Measurements from ENCODE around the gene TERT.
A peak's percentile ranks its signal among the peaks of the same experiment; 100 is the strongest.

TERT gene

DNA sequence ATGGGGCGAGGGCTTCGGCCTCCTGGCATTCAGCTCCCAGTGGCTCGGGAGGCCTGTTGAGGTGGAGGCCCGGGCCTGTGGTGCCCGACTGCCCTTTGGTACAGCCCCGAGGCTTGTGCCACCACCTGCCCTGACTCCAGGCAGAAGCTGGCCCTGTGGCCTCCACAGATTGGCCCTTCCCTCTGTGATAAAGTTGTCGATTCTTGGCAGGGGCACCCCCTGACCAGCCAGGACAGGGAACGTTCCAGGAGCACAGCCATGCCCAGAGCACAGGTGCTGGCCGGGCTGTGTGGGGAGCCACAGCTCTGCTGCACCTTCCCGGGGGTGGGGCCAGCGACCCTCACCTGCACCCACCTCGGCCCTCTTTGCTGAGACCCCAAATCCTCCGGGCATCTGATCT lies 37.0 kb downstream of the TERT start:
- TF ChIP-seq, protein P1, sequence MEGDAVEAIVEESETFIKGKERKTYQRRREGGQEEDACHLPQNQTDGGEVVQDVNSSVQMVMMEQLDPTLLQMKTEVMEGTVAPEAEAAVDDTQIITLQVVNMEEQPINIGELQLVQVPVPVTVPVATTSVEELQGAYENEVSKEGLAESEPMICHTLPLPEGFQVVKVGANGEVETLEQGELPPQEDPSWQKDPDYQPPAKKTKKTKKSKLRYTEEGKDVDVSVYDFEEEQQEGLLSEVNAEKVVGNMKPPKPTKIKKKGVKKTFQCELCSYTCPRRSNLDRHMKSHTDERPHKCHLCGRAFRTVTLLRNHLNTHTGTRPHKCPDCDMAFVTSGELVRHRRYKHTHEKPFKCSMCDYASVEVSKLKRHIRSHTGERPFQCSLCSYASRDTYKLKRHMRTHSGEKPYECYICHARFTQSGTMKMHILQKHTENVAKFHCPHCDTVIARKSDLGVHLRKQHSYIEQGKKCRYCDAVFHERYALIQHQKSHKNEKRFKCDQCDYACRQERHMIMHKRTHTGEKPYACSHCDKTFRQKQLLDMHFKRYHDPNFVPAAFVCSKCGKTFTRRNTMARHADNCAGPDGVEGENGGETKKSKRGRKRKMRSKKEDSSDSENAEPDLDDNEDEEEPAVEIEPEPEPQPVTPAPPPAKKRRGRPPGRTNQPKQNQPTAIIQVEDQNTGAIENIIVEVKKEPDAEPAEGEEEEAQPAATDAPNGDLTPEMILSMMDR (IDR thresholded peaks at IDR 0.05; ENCODE audit: extremely low read depth, insufficient read depth, missing control alignments), result no peak
- in situ Hi-C loops (cut with MboI; ENCODE audit: low pct_unique_long_range_greater_than_20kb, low sequenced_read_pairs, unreplicated experiment), result no loop called here
- no peak for DNase-seq (ENCODE audit: low spot score)

DNA sequence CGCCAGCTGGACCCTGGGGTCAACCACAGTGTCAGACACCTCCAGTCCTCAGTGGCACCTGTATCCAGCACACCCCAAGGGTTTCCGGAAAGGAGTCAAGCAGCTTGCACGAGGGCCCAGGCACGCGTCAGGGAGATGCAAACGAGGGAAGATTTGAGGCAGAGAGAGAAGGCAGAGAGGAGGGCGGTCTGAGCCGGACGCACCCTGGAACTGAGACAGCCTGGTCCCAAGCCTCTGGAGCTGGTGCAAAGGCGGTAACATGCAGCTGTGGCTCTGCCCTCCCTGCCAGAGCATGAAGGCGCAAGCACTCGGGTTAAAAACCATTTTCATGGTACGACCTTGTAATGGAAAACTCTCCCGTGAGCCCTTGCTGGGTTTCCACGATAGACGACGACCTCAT lies 37.5 kb downstream of the TERT start:
- TF ChIP-seq, protein P1 (IDR thresholded peaks at IDR 0.05; ENCODE audit: extremely low read depth, insufficient read depth, missing control alignments), result no peak
- in situ Hi-C loops (cut with MboI; ENCODE audit: low pct_unique_long_range_greater_than_20kb, low sequenced_read_pairs, unreplicated experiment), result no loop called here
- no peak for DNase-seq (ENCODE audit: low spot score)

DNA sequence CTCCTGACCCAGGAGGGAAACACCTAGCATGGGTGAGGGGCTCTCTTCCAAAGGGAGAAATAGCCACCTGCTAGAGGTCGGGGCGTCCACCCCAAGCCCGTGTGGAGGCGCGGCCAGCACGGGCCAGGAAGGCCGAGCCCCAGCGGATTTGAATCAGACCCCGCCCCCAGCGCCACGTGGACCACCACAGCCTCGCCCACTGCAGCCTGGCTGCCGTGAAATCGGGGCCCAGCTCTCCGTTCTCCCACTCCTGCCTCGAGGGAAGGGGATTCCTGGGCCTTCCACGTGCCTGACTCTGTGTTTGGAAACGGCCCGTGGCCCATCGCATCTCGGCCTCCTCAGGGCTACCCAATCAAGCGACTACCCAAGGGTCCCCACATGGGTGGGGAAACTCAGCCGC lies 38.1 kb downstream of the TERT start:
- TF ChIP-seq, protein P1 (IDR thresholded peaks at IDR 0.05; ENCODE audit: extremely low read depth, insufficient read depth, missing control alignments), result no peak
- no peak for DNase-seq (ENCODE audit: low spot score)

DNA sequence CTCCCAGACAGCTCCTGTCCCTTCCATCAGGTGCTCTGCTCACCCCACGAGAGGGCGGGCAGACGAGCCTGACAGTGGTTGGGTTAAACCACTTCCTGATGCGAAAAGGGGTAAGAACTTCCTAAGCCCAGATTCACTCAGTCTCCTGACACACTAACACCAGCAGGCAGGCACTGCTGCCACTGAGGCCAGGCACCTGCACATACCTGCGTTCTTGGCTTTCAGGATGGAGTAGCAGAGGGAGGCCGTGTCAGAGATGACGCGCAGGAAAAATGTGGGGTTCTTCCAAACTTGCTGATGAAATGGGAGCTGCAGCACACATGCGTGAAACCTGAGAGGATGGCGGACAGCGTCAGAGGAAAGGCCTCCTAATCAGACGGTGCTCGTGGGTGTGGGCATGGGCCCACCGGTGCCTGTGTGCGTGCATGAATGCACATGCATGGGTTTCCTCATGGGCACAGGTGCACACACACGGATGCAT lies 39.7 kb downstream of the TERT start:
- in situ Hi-C loops (cut with MboI; ENCODE audit: low pct_unique_long_range_greater_than_20kb, low sequenced_read_pairs, unreplicated experiment), result no loop called here
- TF ChIP-seq, protein P1 (IDR thresholded peaks at IDR 0.05; ENCODE audit: extremely low read depth, insufficient read depth, missing control alignments), result peak; percentile 4
- DNase-seq (ENCODE audit: low spot score), result no peak

More for the DNA sequence above, 38.1 kb downstream of the TERT start:
- in situ Hi-C loops (cut with MboI; ENCODE audit: low pct_unique_long_range_greater_than_20kb, low sequenced_read_pairs, unreplicated experiment), result no loop called here

DNA sequence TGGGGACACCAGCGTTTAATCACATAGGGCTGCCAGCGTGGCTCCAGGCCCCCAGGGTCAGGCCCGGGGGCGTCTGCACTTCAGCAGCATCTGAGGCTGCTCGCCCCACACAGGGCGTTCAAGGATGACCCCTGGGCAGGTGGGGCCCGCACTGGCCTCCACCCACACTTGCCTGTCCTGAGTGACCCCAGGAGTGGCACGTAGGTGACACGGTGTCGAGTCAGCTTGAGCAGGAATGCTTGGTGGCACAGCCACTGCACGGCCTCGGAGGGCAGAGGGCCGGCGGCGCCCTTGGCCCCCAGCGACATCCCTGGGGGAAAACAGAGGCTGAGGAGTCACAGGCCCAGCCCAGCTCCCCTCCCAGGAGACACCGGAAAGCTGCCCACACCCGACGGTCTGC lies 40.7 kb downstream of the TERT start:
- in situ Hi-C loops (cut with MboI; ENCODE audit: low pct_unique_long_range_greater_than_20kb, low sequenced_read_pairs, unreplicated experiment), result no loop called here
- TF ChIP-seq, protein P1 (IDR thresholded peaks at IDR 0.05; ENCODE audit: extremely low read depth, insufficient read depth, missing control alignments), result no peak
- no peak for DNase-seq (ENCODE audit: low spot score)

DNA sequence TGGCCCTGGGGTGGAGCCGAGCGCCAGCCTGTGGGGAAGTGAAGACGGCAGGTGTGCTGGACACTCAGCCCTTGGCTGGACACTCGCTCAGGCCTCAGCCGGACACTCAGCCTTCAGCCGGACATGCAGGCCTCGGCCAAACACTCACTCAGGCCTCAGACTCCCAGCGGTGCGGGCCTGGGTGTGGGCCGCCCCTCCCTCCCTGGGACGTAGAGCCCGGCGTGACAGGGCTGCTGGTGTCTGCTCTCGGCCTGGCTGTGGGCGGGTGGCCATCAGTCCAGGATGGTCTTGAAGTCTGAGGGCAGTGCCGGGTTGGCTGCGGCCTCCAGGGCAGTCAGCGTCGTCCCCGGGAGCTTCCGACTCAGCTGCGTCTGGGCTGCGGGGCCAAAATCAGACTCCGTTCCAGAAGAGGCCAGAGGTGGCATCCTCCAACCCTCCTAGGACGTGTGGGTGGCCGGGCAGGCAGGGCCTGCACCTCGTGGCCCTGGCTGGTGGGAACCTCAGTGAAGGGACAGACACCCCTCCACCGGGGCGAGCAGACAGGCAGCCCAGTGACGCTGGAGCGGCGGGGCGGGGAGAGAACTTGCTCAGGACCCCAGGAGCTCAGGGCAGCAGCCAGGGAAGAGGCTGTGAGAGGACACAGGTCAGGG lies 41.3 kb downstream of the TERT start:
- TF ChIP-seq, protein P1 (IDR thresholded peaks at IDR 0.05; ENCODE audit: extremely low read depth, insufficient read depth, missing control alignments), result no peak
- in situ Hi-C loops (cut with MboI; ENCODE audit: low pct_unique_long_range_greater_than_20kb, low sequenced_read_pairs, unreplicated experiment), result no loop called here
- no peak for DNase-seq (ENCODE audit: low spot score)
